Tibial nerve (tissue), 3 donors: ENCODE measurements around the gene MATN1.

Source experiments
- CTCF ChIP-seq, 5 experiments: fragments of 200-600 bp in 3 of 5; fragments of 450-650 bp in 2 of 5; sonication (generic) in 3 of 5; IDR thresholded peaks; one replicate each; pipeline ENCODE4 v1.5.1; 2016 to 2019; ENCODE audit warnings: antibody characterized with exemption in 5 of 5, mild to moderate bottlenecking in 3 of 5, moderate library complexity in 2 of 5
- POLR2A ChIP-seq, 2 donors: fragments of 450-650 bp; IDR thresholded peaks; one replicate each; pipeline ENCODE4 v1.6.1; 2017; ENCODE audit warnings: antibody characterized with exemption in 2 of 2, mild to moderate bottlenecking in 2 of 2, moderate library complexity in 2 of 2

DNA sequence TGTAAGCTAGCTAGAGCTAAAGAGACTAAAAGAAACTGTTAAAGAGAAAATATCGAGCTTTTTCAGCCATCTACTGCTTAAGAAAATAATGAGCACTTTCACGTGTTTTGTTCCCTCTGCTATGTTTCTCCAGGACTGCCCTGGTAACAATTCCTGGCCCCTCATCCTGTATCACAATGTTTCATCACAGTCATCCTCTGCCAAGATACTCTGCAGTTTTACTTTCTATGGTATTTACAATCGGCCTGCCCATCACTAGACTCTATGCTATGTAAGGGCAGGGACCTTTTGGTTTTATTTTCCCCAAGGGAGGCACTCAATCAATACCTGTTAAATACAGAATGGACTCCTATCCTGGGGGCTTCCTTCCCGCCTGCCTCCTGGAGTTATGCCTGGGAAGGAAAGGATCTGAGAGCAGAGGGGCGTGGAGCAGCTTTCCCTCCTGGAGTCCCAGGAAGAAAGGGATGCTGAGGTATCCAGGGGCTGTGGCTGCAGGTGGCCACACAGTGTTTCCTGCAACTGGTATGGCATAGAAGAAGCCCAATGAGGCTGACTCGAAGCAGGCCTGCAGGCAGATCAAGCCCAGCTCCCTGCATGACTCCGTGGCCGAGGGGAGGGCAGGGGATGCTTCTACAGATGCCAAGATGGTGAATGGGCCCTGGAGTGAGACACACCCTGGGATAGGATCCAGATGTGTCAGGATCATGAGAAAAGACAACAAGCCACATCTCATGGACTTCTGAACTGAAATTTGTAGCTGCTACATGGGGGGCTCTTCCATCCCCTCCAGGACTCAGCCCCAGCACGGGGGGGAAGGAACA is 52.9 kb downstream of the MATN1 start:
- TF ChIP-seq CTCF (IDR thresholded peaks at IDR 0.05) (no peak), POLR2A (IDR thresholded peaks at IDR 0.05) (no peak)
